Right ventricle myocardium inferior (tissue), 1 donor: Measurements from ENCODE around the gene TMEM191B. TPM values are rescaled to one million over a fixed set of nuclear protein-coding genes. Genes with fewer than 3 reads are reported as not detected.
A peak's percentile ranks its signal among the peaks of the same experiment; 100 is the strongest.
"Not testable (repeated sequence)": the region's sequence is repeated elsewhere in the genome, so short reads cannot be mapped to it uniquely, and the experiment has no call there.

Experiments used
- ATAC-seq: fragments of 200-7000 bp; cut with Tn5 transposase; one replicate; pipeline ENCODE4 v1.9.1; 2020; ENCODE audit warnings: mild to moderate bottlenecking, moderate library complexity
- DNase-seq: peaks from one replicate; pipeline ENCODE4 v3.0.0; 2021; ENCODE audit errors: missing footprints
- intact Hi-C: fragments of 100-400 bp; cut with DNase I; formaldehyde crosslinking; loops from one replicate; pipeline ENCODE4 v1.11.0; 2022
- long read RNA-seq: library from polyadenylated mRNA; unstranded; transcript quantifications from one replicate; pipeline ENCODE4 v2.0.0, GENCODE V29; 2021
- total RNA-seq: library from RNA; stranded (reverse); fragmentation: NEBNext Ultra II Directional; extraction: Animal tissue kit (Norgen Biotek cat#: 25700); gene quantifications from one replicate; pipeline ENCODE4 v1.2.1, GENCODE V29; 2021
- donor health status: DM: no; HTN: yes; CAD: no; lungs with severe emphysema.

Gene TMEM191B
- 1.0 TPM for total RNA-seq
- long read RNA-seq = 0 reads

GRCh38 chr22:18527752-18528596 is at the start of gene TMEM191B:
TSS of gene TMEM191B (plus strand) at chr22:18527802. CDS start at chr22:18527981, 179 bp downstream.
- intact Hi-C loops = not testable (repeated sequence)
- peak; percentile 18 for ATAC-seq

GRCh38 chr22:18496227-18496626 is 31.4 kb upstream of the TMEM191B start:
- ATAC-seq, DNase-seq, intact Hi-C loops: not testable (repeated sequence)

More at GRCh38 chr22:18527752-18528596, at the start of gene TMEM191B:
- DNase-seq = not testable (repeated sequence)

GRCh38 chr22:18511327-18511726 is 16.3 kb upstream of the TMEM191B start:
- intact Hi-C loops, DNase-seq, ATAC-seq: not testable (repeated sequence)

- ATAC-seq, intact Hi-C loops, DNase-seq: not testable (repeated sequence)
Measured at GRCh38 chr22:18512378-18512777, 15.2 kb upstream of the TMEM191B start.

GRCh38 chr22:18513454-18513853 is 14.1 kb upstream of the TMEM191B start:
- intact Hi-C loops, DNase-seq, ATAC-seq: not testable (repeated sequence)

GRCh38 chr22:18518061-18518460 is 9.5 kb upstream of the TMEM191B start, which contains the start of gene GGTLC3:
TSS of gene GGTLC3 (minus strand) at chr22:18518161. CDS start at chr22:18517897, 264 bp downstream.
- ATAC-seq, intact Hi-C loops: not testable (repeated sequence)

GRCh38 chr22:18522762-18523161 is 4.8 kb upstream of the TMEM191B start:
- ATAC-seq, intact Hi-C loops: not testable (repeated sequence)

More at GRCh38 chr22:18518061-18518460, 9.5 kb upstream of the TMEM191B start, which contains the start of gene GGTLC3:
- not testable (repeated sequence) for DNase-seq

GRCh38 chr22:18523328-18523727 is 4.3 kb upstream of the TMEM191B start:
- intact Hi-C loops, DNase-seq: not testable (repeated sequence)
- ATAC-seq = peak; percentile 33

More at GRCh38 chr22:18522762-18523161, 4.8 kb upstream of the TMEM191B start:
- not testable (repeated sequence) for DNase-seq

- ATAC-seq (peak; percentile 97), DNase-seq (peak; percentile 96)
- intact Hi-C loops = not testable (repeated sequence)
Measured at GRCh38 chr22:18528597-18529415, 1.2 kb downstream of the TMEM191B start.

GRCh38 chr22:18529416-18530145 is 2.0 kb downstream of the TMEM191B start:
- intact Hi-C loops, DNase-seq: not testable (repeated sequence)
- peak; percentile 9 for ATAC-seq

GRCh38 chr22:18533633-18534032 is 6.0 kb downstream of the TMEM191B start:
- intact Hi-C loops, ATAC-seq, DNase-seq: not testable (repeated sequence)

GRCh38 chr22:18534315-18534714 is 6.7 kb downstream of the TMEM191B start:
- intact Hi-C loops, ATAC-seq, DNase-seq: not testable (repeated sequence)

GRCh38 chr22:18539994-18540393 is 12.4 kb downstream of the TMEM191B start:
- peak; percentile 50 for DNase-seq
- ATAC-seq, intact Hi-C loops: not testable (repeated sequence)

GRCh38 chr22:18543400-18543799 is 15.8 kb downstream of the TMEM191B start:
- DNase-seq, ATAC-seq, intact Hi-C loops: not testable (repeated sequence)

GRCh38 chr22:18544615-18545014 is 17.0 kb downstream of the TMEM191B start:
- intact Hi-C loops, ATAC-seq, DNase-seq: not testable (repeated sequence)

GRCh38 chr22:18549458-18550179 is 22.0 kb downstream of the TMEM191B start:
- ATAC-seq, intact Hi-C loops: not testable (repeated sequence)

GRCh38 chr22:18551046-18551445 is 23.4 kb downstream of the TMEM191B start:
- not testable (repeated sequence) for ATAC-seq

More at GRCh38 chr22:18549458-18550179, 22.0 kb downstream of the TMEM191B start:
- DNase-seq = peak; percentile 16

More at GRCh38 chr22:18551046-18551445, 23.4 kb downstream of the TMEM191B start:
- DNase-seq, intact Hi-C loops: not testable (repeated sequence)
